Adipose tissue (tissue), 3 donors: ENCODE results near the gene HMGXB4. TPM values are rescaled to one million over a fixed set of nuclear protein-coding genes. Genes with fewer than 3 reads are reported as not detected.

Source experiments
- H3K27ac ChIP-seq: one replicate; pipeline ENCODE4 v1.5.1; 2013; ENCODE audit warnings: low read depth, low read length
- WGBS, 3 donors: extraction: QIAGEN DNeasy Blood & Tissue Kit; methylation state at CpG; one replicate each; pipeline ENCODE4 v1.1.7; 2013; 5-methylcytosine and 5-hydroxymethylcytosine counted together
- polyA plus RNA-seq, 3 donors: library from polyadenylated mRNA; stranded (reverse); fragments of 200-250 nt; gene quantifications; one replicate each; pipeline ENCODE4 v1.2.3, GENCODE V29; 2013
- donor health status: healthy with polysubstance abuse.
- donor health status: Bipolar disorder and iron deficiency.
- donor health status: healthy.

Gene HMGXB4
- polyA plus RNA-seq, 3 donors, result 4.6 to 10.7 (median 10.1) TPM

DNA sequence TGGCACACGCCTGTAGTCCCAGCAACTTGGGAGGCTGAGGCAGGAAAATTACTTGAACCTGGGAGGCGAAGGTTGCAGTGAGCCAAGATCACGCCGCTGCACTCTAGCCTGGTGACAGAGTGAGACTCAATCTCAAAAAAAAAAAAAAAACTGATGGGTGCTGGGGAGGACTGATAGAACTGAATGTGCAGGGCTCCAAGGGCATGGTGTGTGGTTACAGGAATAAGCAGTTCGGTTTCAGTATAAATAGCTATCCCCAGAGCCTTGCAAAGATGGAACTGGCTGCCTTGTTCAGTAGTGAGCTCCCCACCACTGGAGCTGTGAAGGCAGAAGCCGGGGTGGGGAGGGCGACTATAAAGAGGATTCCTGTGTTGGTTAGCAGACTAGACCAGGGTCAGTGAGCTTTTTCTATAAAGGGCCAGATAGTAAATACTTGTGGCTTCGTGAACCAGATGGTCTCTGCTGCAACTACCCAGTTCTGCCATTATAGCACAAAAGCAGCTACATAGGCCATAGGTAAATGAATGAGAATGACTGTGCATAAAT lies 48.3 kb downstream of the HMGXB4 start:
- 85 to 95% (median 90%) methylated on average over 8 of the region's 8 CpGs for WGBS, 3 donors

DNA sequence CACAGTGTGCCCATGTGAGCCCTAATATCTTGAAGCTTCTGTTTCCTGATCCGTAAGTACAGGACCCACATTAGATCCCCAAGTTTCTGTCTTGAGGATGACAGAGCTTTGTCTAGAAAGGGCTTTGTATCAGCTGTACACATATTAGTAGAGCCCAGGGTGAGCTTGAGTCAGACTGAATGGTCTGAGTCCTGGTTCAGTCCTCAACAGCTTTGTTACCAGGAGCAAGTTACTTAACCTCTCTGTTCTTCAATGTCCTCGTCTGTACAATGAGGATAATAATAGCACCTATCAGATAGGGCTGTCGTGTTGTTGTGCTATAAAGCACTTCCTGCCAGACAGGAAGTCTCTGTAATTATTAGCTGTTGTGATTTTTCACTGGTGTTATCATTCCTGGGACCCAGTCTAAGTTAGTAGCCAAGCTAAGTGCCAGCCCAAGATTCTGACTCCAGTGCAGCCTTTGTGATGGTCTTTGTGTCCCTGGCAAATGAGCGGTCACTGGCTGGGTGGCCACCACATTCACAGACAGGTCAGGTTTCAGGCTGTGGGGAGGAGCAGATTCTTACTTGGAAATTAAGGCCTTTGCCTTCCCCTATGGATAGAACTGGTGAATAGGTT lies 49.2 kb downstream of the HMGXB4 start:
- no peak overlapping the region for H3K27ac ChIP-seq
- 46 to 52% (median 50%) methylated on average over 4 of the region's 4 CpGs for WGBS, 3 donors

More for the DNA sequence above, 48.3 kb downstream of the HMGXB4 start:
- H3K27ac ChIP-seq, result no peak overlapping the region

DNA sequence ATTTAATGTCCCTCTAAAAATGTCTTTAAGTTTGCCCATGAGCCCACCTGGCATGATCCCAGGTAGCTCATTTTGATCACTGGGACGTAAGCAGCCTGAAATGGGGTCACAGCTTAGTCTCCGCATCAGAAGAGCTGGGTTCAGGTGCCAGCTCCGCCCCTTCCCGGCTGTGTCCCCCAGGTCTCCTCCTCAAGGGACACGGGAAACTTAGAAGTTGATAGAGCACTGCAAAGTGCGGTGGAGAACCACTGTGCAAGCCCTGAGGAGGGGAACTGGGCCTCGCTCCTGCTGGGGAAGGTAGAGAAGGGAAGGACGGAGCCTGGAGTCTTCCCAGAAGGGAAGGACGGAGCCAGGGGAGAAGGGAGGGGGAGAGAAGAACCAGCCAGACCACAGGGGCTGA lies 50.1 kb downstream of the HMGXB4 start:
- WGBS, 3 donors, result 79 to 86% (median 85%) methylated on average over 9 of the region's 9 CpGs

DNA sequence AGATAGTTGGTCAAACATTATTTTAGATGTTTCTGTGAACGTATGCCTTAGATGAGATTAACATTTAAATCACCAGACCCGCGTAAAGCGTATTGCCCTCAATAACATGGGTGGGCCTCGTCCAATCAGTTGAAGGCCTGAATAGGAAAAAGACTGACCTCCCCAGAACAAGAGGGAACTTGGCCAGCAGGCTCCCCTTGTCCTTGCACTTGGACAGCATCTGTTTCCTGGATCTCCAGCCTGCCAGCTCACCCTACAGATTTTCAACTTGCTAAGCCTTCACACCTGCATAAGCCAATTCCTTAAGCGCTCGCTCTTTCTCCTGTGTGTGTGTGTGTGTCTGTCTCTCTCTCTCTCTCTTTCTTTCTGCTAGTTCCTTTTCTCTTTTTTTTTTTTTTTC lies 50.6 kb downstream of the HMGXB4 start:
- WGBS, 3 donors, result 83 to 89% (median 87%) methylated on average over 7 of the region's 7 CpGs
- no peak overlapping the region for H3K27ac ChIP-seq

More for the DNA sequence above, 50.1 kb downstream of the HMGXB4 start:
- H3K27ac ChIP-seq, result no peak overlapping the region

DNA sequence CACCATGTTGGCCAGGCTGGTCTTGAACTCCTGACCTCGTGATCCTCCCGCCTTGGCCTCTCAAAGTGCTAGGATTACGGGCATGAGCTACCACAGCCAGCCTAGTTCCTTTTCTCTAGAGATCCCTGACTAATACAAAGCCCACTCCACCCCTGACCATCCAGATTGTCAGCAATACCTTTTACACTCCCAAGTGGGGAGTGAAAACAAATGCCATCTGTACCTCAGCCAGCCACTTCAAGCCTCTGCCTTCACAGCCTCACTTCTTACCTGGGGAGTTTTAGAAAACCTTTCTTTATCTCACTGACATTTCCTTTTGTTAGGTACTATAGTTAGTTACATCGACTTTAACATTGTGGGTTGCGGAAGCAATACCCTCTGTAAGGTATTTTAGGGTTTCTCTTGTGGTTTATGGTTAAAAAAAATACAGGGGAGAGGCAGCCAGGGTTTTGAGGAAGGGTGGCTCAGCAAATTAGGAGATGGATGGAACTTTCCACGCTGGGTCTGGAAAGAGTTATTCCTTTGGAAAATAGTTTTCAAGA lies 51.3 kb downstream of the HMGXB4 start:
- no peak overlapping the region for H3K27ac ChIP-seq
- WGBS, 3 donors, result 56 to 87% (median 71%) methylated on average over 6 of the region's 6 CpGs

DNA sequence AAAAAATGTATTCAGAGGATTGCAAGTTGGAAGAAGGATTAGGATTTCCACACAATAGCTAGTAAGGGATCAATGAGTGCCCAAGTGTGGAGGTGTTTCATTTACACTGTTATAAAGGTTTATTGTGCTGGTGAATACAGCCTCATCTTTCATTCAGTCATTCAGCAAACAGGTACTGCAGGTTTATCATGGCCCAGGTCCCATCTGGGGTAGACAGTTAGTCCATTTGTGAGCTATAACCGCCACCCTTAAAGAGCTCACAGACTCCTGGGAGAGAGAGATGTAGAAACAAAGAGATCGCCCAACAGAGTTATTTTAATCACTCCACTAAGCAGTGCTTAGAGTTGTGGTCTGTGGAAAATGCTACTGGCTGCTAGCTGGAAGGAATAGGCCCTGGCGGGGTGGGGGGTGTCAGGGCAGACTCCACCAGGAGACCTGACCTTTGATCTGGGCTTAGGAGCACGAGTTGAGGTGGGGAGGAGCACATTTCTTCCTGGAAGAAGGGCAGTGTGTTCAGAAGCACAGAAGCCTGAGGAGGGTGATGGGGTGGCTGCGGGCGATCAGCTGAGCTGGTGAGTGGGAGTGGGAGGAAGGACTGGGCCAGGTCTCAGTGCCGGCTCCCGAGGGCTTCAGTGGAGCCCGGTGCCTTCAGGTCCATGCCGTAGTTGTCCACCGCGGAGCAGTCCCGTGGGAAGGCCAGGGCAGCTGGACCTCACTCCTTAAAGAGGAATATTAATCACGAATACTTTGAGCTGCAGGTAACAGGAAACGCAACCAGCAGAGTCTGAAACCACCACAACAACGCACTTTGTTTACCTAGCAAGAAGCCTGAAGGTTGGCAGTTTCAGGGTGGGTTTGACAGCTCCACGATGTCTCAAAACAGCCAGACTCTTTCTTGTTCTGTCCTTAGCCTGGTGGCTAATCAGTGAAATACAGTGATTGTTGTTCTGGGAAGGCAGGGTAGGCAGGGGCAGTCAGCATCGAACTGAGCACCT lies 53.6 kb downstream of the HMGXB4 start:
- H3K27ac ChIP-seq, result no peak overlapping the region
- WGBS, 3 donors, result 41 to 76% (median 75%) methylated on average over 18 of the region's 18 CpGs

DNA sequence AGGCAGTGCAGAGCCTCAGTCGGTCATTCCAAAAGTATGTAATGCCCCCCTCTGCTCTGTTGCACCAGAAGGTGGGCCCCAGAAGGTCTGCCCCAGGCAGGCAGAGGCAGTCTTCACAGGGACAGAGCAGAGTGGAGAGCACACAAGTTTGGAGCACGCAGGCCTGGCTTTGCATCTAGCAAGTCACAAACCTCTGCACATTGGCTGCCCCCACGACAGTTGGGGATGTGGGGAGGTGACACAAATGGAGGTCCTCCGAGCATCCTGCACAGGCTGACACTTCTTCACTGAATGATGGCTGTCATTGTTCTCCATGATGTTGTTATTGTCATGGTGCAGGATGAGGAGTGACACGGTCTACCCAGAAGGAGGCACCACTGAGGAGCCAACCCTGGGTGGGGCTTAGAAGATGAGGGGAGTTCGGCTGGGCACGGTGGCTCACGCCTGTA lies 54.3 kb downstream of the HMGXB4 start:
- no peak overlapping the region for H3K27ac ChIP-seq
- 92 to 96% (median 95%) methylated on average over 8 of the region's 8 CpGs for WGBS, 3 donors

DNA sequence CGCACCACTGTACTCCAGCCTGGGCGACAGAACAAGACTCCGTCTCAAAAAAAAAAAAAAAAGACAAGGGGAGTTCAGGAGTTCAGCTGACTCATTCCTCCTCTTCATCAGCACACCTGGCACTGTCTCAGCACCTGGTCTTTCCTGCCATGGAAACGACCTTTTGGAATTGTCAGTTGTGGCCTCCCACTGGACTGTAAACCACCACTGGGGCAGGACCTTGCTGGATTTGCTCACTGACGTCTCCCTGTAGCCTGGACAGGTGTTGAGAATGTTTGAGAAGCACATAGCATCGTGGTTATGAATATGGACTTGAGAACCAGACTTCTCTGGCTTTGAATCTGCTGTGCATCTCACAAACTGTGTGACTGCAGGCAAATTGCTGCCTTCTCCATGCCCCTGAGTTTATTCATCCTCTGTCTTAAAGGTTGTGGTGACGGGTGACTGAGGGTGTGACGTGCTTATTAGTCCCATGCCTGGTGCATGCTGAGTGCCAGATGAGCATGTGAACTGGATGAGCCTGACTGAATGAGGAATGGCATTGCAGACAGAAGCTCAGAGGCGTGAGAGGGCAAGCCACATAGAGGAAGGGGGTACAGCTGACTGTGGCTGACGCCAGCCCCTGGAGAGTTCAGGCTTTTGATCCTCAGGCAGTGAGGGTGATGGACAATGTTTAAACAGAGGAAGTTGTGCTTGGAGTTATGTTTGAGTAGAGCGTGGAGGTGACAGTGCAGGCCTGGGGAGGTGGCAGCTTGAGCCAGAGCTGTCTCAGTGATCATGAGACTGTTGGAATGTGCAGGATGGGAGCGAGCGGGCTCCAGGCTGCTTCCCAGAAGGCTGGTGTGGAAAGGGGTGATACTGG lies 55.1 kb downstream of the HMGXB4 start:
- no peak overlapping the region for H3K27ac ChIP-seq
- 68 to 87% (median 76%) methylated on average over 13 of the region's 13 CpGs for WGBS, 3 donors

DNA sequence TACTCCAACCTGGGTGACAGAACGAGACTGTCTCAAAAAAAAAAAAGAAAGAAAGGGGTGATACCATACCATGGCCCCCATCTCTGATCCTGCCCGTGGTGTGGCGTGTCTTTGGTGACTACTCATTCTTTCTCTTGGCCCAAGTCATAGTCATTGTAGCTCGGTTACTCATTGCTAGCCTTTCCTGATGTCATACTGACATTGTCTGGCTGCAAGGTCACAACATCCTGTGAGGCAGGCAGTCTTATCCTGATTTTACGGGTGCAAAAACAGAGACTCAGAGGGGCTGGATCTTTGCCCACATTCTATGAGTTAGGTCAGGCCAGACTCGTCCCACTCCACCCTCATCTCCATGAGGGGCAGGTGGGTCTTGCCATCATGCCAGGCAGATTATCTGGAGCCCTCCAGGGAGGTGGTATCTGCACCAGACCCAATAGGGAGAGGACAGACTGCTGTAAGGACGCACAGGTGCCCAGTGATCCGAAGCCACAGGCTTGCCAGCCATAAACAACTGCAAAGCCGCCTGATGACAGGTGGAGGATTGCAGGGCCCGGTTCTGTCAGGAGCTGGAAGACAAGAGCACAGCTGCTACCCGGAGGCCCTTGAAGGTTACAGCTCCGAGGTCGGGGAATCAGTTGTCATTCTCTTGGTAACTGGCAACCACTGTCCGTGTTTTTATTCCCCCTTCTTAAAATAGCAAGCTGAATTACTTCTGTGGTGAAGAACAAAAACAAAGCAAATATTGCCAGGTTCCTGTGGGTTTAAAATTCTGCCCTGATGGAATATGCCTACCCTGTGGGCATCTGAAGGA lies 56.2 kb downstream of the HMGXB4 start:
- 49 to 73% (median 56%) methylated on average over 14 of the region's 14 CpGs for WGBS, 3 donors
- no peak overlapping the region for H3K27ac ChIP-seq

DNA sequence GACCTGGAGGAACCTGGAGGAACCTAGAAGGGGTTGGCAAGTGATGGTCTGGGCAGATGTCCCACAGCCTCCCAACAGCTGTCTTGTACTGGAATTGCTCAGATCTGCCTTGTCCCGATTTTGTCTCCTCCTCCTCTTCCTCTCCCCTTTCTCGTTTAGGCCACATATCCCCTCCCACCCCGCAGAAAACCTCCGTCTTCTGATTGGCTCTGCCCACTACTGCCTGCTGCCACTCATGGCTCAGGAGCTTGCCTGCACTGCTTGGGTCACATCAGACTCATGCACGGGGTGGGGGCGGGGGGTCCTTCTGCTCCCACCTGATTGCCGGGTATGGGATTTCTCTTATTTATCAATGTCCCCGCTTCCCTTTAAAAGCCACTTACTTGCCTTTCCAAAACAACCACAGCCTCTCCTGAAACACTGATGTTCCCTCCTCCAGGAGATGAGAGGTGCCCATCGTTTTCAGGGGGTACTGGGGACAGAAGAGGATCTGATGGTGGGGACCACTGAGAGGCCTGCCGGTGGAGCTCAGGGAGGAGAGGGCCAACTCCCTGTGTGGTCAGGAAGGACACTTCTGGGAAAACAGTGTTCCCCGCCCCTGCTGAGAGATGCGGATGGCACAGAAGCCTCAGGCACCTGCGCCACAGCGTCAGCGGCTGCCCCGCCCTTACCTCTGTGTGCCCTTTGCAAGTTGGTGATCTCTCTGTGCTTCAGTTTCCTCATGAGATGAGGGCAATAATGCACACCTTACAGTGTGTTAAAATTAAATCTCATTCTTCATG lies 57.1 kb downstream of the HMGXB4 start:
- H3K27ac ChIP-seq, result no peak overlapping the region

DNA sequence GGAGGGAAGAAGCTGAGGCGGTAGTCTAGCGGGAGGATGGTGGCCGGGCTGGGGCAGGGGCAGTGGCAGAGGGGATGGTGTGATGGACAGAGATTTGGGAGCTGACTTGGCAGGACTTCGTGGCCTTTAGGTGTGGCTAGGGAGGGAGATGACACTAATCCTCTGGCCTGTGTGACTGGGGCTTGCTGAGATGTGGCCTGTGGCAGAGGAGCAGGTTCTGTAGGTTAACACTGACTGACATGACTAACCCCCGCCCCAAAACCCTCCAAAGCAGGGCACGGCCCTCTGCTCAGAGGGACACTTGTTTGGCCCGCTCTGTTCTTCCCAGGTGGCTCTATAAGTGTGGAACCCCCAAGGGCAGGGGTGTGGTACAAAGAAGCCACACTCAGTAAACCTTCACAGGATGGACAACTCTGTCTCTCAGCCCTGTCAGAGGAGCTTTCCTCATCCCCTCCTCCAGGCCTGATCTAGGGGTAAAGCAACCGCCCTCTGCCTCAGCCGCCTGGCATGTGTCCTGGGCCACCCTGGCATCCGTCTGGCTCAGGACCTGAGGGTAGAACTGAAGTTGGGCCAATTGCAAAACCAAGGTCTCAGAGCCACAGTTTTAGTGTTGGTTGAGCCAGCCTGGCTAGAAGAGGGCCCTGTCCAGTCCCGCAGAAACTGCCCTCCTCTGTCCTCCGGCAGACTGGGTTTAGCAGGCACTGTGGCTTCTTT lies 58.0 kb downstream of the HMGXB4 start:
- H3K27ac ChIP-seq, result no peak overlapping the region
- 82 to 89% (median 83%) methylated on average over 12 of the region's 12 CpGs for WGBS, 3 donors

More for the DNA sequence above, 57.1 kb downstream of the HMGXB4 start:
- WGBS, 3 donors, result 82 to 89% (median 82%) methylated on average over 16 of the region's 16 CpGs

DNA sequence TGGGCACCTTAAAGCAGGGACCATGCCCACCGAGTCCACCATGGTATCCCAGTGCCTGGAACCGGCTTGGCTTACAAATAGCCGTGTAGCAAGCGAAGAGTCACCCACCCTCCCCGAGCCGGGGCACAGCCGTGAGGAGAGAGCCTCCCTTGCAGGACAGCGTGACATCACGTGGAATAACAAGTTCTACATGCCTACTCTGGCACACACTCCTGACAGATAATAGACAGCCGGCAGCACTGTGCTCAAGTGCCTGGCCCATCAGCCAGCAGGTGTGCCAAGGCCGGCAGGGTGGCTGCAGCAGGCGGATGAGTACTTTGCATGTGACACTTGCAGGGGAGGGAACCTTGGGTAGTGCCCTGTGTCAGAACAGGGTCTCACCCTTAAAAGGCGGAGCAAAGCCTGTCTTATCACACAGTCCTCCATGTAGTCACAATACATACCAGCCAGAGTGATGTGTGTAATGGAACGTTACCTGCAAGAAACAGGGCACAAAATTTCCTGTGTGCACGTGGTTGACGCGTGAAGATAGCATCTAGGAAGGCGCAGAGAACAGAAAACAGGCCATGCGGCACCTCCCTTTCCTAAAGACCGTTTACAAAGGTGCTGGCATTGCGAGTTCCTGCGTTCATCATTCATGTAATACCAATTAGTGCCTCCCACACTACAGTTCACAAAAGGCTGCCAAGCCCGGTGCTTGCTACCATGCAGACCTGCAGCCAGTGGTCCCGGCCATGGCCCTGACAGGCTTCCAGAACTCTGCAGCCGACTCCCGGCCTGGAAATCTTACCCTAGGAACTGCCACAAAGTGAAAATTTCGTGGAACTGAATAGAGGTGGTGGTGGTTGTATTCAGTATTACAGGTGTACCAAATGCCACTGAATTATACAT lies 58.8 kb downstream of the HMGXB4 start:
- WGBS, 3 donors, result 78 to 82% (median 81%) methylated on average over 27 of the region's 27 CpGs
- H3K27ac ChIP-seq, result no peak overlapping the region

DNA sequence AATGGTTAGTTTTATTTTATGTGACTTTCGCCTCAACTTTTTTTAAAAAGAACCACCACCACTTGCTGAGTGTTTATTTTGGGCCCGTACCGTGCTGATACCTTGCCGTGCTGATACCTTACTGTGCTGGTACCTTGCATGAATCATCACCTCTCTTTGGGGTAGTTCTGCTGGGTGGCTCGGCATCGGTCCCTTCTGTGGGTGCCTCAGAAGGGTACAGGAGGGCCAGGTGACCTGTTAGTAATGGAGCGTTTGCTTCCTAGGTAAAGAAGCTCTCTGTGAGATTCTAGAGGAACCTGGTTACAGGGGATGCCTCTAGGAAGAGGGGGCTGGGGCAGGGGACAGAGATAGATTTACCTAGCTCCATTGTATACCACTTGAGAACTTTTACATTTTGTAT lies 59.5 kb downstream of the HMGXB4 start:
- no peak overlapping the region for H3K27ac ChIP-seq
- WGBS, 3 donors, result 94 to 97% (median 95%) methylated on average over 7 of the region's 7 CpGs

DNA sequence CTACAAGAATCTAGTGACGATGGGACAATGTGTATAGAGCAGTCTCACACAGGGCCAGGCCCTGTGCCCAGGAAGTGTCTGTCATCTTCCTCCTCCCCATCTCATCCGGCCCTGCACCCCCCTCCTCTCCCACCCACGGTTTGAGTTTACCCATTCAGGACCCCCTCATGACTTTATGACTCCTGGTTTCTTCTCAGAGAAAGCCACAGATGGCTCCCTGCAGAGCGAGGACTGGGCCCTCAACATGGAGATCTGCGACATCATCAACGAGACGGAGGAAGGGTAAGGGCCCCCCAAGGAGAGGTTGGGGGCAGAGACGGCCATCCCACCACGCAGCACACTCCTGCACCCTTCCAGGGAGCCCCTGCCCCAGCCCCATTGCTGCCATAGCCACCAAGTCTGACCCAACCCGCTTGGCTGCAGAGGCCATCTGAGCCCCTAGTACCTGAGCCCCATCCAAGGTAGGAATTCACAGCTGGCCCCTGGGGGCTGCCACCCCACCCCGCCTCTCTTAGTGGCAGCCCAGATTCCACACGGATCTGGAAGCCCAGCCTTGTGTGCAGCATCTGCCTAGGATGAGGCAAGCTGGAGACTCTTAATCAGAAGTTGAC lies 60.5 kb downstream of the HMGXB4 start:
- 82 to 90% (median 85%) methylated on average over 12 of the region's 12 CpGs for WGBS, 3 donors
- no peak overlapping the region for H3K27ac ChIP-seq
